ENCODE measurements around the gene ABI3. TPM values are rescaled to one million over a fixed set of nuclear protein-coding genes. Genes with fewer than 3 reads are reported as not detected.

The ABI3 gene
- total RNA-seq, 2 donors from 2014 or later = 3.0 to 9.0 TPM

GRCh38 chr17:49235896-49236295 lies 25.4 kb downstream of the ABI3 start:
- Histone ChIP-seq H3K27ac (no peak overlapping the region), H3K4me1 (replicated peaks) (no peaks in the 10 kb centered on the region), H3K4me3 (no peak overlapping the region), H3K27me3 (replicated peaks; ENCODE audit: insufficient read depth) (no peaks in the 10 kb centered on the region), H3K36me3 (no peaks in the 10 kb centered on the region), H3K9me3 (no peaks in the 10 kb centered on the region)
- no peak for DNase-seq (ENCODE audit: low spot score)
- intact Hi-C loops (cut with DNase I) = no loop called here
- TF ChIP-seq POLR2AphosphoS5 (IDR thresholded peaks at IDR 0.05) (no peak), CTCF (IDR thresholded peaks at IDR 0.05) (no peak), POLR2A (IDR thresholded peaks at IDR 0.05) (no peak)
- 84% methylated on average over 4 of the region's 4 CpGs for WGBS

- Histone ChIP-seq H3K36me3 (no peaks in the 10 kb centered on the region), H3K9me3 (no peaks in the 10 kb centered on the region), H3K4me1 (replicated peaks) (no peaks in the 10 kb centered on the region), H3K27me3 (replicated peaks; ENCODE audit: insufficient read depth) (no peaks in the 10 kb centered on the region), H3K4me3 (no peak overlapping the region), H3K27ac (no peak overlapping the region)
- DNase-seq (ENCODE audit: low spot score) = no peak
- intact Hi-C loops (cut with DNase I) = no loop called here
- TF ChIP-seq CTCF (IDR thresholded peaks at IDR 0.05) (no peak), POLR2AphosphoS5 (IDR thresholded peaks at IDR 0.05) (no peak), POLR2A (IDR thresholded peaks at IDR 0.05) (no peak)
- 94% methylated on average over 1 of the region's 1 CpG for WGBS
Observed at GRCh38 chr17:49239963-49240362, 29.5 kb downstream of the ABI3 start.

- WGBS = 87% methylated on average over 1 of the region's 1 CpG
- intact Hi-C loops (cut with DNase I) = no loop called here
- Histone ChIP-seq H3K27me3 (replicated peaks; ENCODE audit: insufficient read depth) (no peaks in the 10 kb centered on the region), H3K36me3 (no peaks in the 10 kb centered on the region), H3K4me1 (replicated peaks) (no peaks in the 10 kb centered on the region), H3K4me3 (no peak overlapping the region), H3K9me3 (no peaks in the 10 kb centered on the region), H3K27ac (no peak overlapping the region)
- no peak for DNase-seq (ENCODE audit: low spot score)
- TF ChIP-seq POLR2A (IDR thresholded peaks at IDR 0.05) (no peak), CTCF (IDR thresholded peaks at IDR 0.05) (no peak), POLR2AphosphoS5 (IDR thresholded peaks at IDR 0.05) (no peak)
Observed at GRCh38 chr17:49240619-49241018, 30.1 kb downstream of the ABI3 start.

GRCh38 chr17:49241040-49241439 lies 30.5 kb downstream of the ABI3 start:
- Histone ChIP-seq H3K27ac (no peak overlapping the region), H3K27me3 (replicated peaks; ENCODE audit: insufficient read depth) (no peaks in the 10 kb centered on the region), H3K4me1 (replicated peaks) (no peaks in the 10 kb centered on the region), H3K9me3 (no peaks in the 10 kb centered on the region), H3K4me3 (no peak overlapping the region), H3K36me3 (no peaks in the 10 kb centered on the region)
- TF ChIP-seq POLR2AphosphoS5 (IDR thresholded peaks at IDR 0.05) (no peak), CTCF (IDR thresholded peaks at IDR 0.05) (no peak), POLR2A (IDR thresholded peaks at IDR 0.05) (no peak)
- DNase-seq (ENCODE audit: low spot score) = no peak
- intact Hi-C loops (cut with DNase I) = no loop called here
- 86% methylated on average over 8 of the region's 8 CpGs for WGBS

GRCh38 chr17:49241692-49242397 lies 31.3 kb downstream of the ABI3 start:
- intact Hi-C loops (cut with DNase I) = no loop called here
- no peaks in the 10 kb centered on the region for H3K36me3 ChIP-seq
- H3K27ac ChIP-seq = no peak overlapping the region
- 83% methylated on average over 9 of the region's 9 CpGs for WGBS
- H3K4me1 ChIP-seq (replicated peaks) = no peaks in the 10 kb centered on the region
- no peak overlapping the region for H3K4me3 ChIP-seq
- H3K9me3 ChIP-seq = no peaks in the 10 kb centered on the region
- H3K27me3 ChIP-seq (replicated peaks; ENCODE audit: insufficient read depth) = no peaks in the 10 kb centered on the region
- TF ChIP-seq CTCF (IDR thresholded peaks at IDR 0.05) = no peak
- no peak for TF ChIP-seq POLR2AphosphoS5 (IDR thresholded peaks at IDR 0.05)
- no peak for TF ChIP-seq POLR2A (IDR thresholded peaks at IDR 0.05)
- DNase-seq (ENCODE audit: low spot score) = no peak
